Osteoblast (primary cell): ENCODE results near the gene MCM8. TPM values are rescaled to one million over a fixed set of nuclear protein-coding genes. Genes with fewer than 3 reads are reported as not detected.

ENCODE experiments used
- DNase-seq: peaks from one replicate; pipeline ENCODE4 v3.0.0; 2011; ENCODE audit warnings: low spot score, mixed read lengths; ENCODE audit not compliant: insufficient read length; ENCODE audit errors: missing footprints
- H2AFZ ChIP-seq: 2 replicates; pipeline ENCODE4 v1.6.0; 2011; ENCODE audit warnings: mild to moderate bottlenecking, low read length
- H3K27ac ChIP-seq: 2 replicates; pipeline ENCODE4 v1.5.1; 2011; ENCODE audit warnings: mild to moderate bottlenecking, low read depth, low read length, moderate library complexity
- H3K27me3 ChIP-seq: 2 replicates; pipeline ENCODE4 v1.6.0; 2012; ENCODE audit warnings: mild to moderate bottlenecking, control low read depth, inconsistent platforms, low read length, moderate library complexity; ENCODE audit not compliant: insufficient read depth
- H3K36me3 ChIP-seq: 2 replicates; pipeline ENCODE4 v1.5.1; 2011; ENCODE audit warnings: mild to moderate bottlenecking, low read length, control low read depth, moderate library complexity; ENCODE audit not compliant: insufficient read depth
- H3K4me1 ChIP-seq: 2 replicates; pipeline ENCODE4 v1.5.1; 2011; ENCODE audit warnings: mild to moderate bottlenecking, low read length, control low read depth, moderate library complexity; ENCODE audit not compliant: insufficient read depth
- H3K4me2 ChIP-seq: 2 replicates; pipeline ENCODE4 v1.6.0; 2011; ENCODE audit warnings: mild to moderate bottlenecking, low read length; ENCODE audit not compliant: insufficient read depth
- H3K4me3 ChIP-seq: fragments of 200-600 bp; sonication (generic); 3 replicates; pipeline ENCODE4 v1.5.1; 2012; ENCODE audit warnings: mild to moderate bottlenecking, low read length, inconsistent platforms; ENCODE audit not compliant: insufficient read depth
- H3K79me2 ChIP-seq: 2 replicates; pipeline ENCODE4 v1.6.0; 2012; ENCODE audit warnings: mild to moderate bottlenecking, low read length, control low read depth, inconsistent platforms; ENCODE audit not compliant: insufficient read depth
- H3K9me3 ChIP-seq: 2 replicates; pipeline ENCODE4 v1.5.1; 2011; ENCODE audit warnings: low read depth, low read length, control low read depth
- H4K20me1 ChIP-seq: 2 replicates; pipeline ENCODE4 v1.6.0; 2012; ENCODE audit warnings: mild to moderate bottlenecking, low read length, control low read depth; ENCODE audit not compliant: insufficient read depth
- CTCF ChIP-seq: IDR thresholded peaks from 2 replicates; pipeline ENCODE4 v1.5.1; 2011; ENCODE audit warnings: mild to moderate bottlenecking, low read depth, low read length, moderate library complexity; ENCODE audit errors: extremely low read depth
- total RNA-seq: library from RNA; depleted of rRNA; stranded (reverse); fragments of >200 nt; gene quantifications from 2 replicates; pipeline ENCODE4 v1.2.3, GENCODE V29; 2012

Gene MCM8
- total RNA-seq, 1 donor, result 3.3 TPM

GRCh38 chr20:6040958-6041807, 90.7 kb downstream of the MCM8 start:
- H2AFZ ChIP-seq, result no peak overlapping the region
- no peak for DNase-seq
- peaks cover 27% of the 10 kb centered on the region for H3K36me3 ChIP-seq
- no peaks in the 10 kb centered on the region for H3K9me3 ChIP-seq
- no peaks in the 10 kb centered on the region for H3K4me1 ChIP-seq
- no peak overlapping the region for H3K27ac ChIP-seq
- no peaks in the 10 kb centered on the region for H3K27me3 ChIP-seq
- no peak overlapping the region for H3K4me2 ChIP-seq
- H3K79me2 ChIP-seq, result no peaks in the 10 kb centered on the region
- H3K4me3 ChIP-seq, result no peak overlapping the region
- no peak for TF ChIP-seq CTCF
- H4K20me1 ChIP-seq, result no peaks in the 10 kb centered on the region

DNA sequence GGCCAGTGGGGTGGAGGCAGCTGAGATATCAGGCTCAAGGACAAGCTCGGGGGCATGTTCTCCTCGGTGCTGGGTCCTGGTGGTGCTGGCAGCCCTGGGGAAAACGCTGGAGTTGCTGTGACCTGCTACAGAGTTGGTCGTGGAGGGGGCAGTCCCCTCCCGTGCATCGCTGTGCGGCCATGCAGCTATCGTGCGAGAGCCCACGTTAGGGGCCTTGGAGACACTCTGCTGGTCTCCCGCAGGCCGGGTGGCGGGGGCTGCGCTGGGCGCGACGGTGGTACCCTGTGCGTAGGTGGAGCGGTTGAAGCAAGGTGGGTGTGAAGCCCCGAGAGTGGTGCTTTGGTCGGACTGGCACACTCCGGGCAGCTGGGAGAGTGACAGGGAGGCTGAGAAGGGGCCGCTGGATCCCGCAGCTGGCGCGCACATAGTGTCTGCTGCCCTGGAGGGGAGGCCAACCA, 91.4 kb downstream of the MCM8 start:
- Histone ChIP-seq H3K27ac (no peak overlapping the region), H3K27me3 (no peaks in the 10 kb centered on the region), H3K9me3 (no peaks in the 10 kb centered on the region), H2AFZ (no peak overlapping the region), H3K4me3 (no peak overlapping the region), H3K36me3 (peaks cover 20% of the 10 kb centered on the region), H3K4me1 (no peaks in the 10 kb centered on the region), H3K79me2 (no peaks in the 10 kb centered on the region), H3K4me2 (no peak overlapping the region), H4K20me1 (no peaks in the 10 kb centered on the region)
- peak; percentile 72 for DNase-seq
- no peak for TF ChIP-seq CTCF

GRCh38 chr20:6044115-6044514, 93.7 kb downstream of the MCM8 start:
- Histone ChIP-seq H3K4me3 (no peak overlapping the region), H3K9me3 (no peaks in the 10 kb centered on the region), H3K4me2 (no peak overlapping the region), H3K36me3 (peaks cover 14% of the 10 kb centered on the region), H4K20me1 (no peaks in the 10 kb centered on the region), H3K27ac (no peak overlapping the region), H2AFZ (no peak overlapping the region), H3K4me1 (no peaks in the 10 kb centered on the region), H3K27me3 (no peaks in the 10 kb centered on the region), H3K79me2 (no peaks in the 10 kb centered on the region)
- DNase-seq, result no peak
- TF ChIP-seq CTCF, result no peak

DNA sequence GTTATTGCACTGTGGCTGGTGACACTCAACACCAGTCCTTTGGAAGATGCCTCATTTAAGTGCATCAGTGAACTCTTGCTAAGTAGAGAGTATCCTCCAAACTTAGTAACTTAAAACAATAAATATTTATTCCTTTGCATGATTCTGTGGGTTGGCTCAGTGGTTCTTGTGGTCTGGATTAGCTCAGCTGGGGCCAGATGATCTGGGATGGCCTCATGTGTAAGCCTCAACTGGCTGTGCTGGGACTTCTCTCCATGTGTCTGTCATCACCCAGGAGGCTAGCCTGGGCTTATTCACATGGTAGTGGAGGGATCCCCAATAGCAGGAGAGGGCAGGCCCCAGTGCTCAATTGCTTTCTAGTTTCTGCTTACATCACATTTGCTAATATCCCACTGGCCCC, 95.1 kb downstream of the MCM8 start:
- Histone ChIP-seq H3K36me3 (peaks cover 4% of the 10 kb centered on the region), H3K27me3 (no peaks in the 10 kb centered on the region), H3K4me2 (no peak overlapping the region), H3K27ac (no peak overlapping the region), H3K4me1 (no peaks in the 10 kb centered on the region), H3K79me2 (no peaks in the 10 kb centered on the region), H3K9me3 (no peaks in the 10 kb centered on the region), H2AFZ (no peak overlapping the region), H4K20me1 (no peaks in the 10 kb centered on the region), H3K4me3 (no peak overlapping the region)
- no peak for TF ChIP-seq CTCF
- DNase-seq, result peak; percentile 47
